Loucy (cell line): ENCODE results near the gene HPSE.

Source experiments
- EZH2phosphoT487 ChIP-seq: fragments of 200-600 bp; IDR thresholded peaks from 2 replicates; pipeline ENCODE4 v1.6.1; 2018; ENCODE audit warnings: antibody characterized with exemption, mild to moderate bottlenecking, moderate library complexity, borderline replicate concordance
- TF ChIP-seq, protein P1 (sequence below): fragments of 200-600 bp; sonication (generic); conservative IDR thresholded peaks from 2 replicates; pipeline ENCODE4 v1.5.1; 2014; ENCODE audit warnings: mild to moderate bottlenecking, antibody characterized with exemption, low read length

DNA sequence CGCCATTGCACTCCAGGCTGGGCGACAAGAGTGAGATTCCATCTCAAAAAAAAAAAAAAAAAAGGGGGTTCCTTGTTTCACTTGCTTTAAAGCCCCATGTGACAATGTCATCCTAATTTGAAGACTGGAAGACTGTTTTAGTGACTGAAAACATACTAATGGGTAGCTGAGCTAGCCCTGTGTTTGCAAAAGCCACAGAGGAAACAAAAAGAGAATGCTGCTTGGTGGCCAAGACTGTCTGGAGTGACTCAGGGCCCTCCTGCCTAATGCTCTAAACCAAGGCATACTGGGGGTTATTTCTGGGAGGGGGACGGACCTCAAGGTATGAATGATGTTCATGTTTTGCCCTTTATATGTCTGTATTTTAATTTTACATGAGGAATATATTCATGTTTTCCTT lies 16.0 kb downstream of the HPSE start:
- TF ChIP-seq, protein P1, sequence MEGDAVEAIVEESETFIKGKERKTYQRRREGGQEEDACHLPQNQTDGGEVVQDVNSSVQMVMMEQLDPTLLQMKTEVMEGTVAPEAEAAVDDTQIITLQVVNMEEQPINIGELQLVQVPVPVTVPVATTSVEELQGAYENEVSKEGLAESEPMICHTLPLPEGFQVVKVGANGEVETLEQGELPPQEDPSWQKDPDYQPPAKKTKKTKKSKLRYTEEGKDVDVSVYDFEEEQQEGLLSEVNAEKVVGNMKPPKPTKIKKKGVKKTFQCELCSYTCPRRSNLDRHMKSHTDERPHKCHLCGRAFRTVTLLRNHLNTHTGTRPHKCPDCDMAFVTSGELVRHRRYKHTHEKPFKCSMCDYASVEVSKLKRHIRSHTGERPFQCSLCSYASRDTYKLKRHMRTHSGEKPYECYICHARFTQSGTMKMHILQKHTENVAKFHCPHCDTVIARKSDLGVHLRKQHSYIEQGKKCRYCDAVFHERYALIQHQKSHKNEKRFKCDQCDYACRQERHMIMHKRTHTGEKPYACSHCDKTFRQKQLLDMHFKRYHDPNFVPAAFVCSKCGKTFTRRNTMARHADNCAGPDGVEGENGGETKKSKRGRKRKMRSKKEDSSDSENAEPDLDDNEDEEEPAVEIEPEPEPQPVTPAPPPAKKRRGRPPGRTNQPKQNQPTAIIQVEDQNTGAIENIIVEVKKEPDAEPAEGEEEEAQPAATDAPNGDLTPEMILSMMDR: no peak
- no peak for TF ChIP-seq EZH2phosphoT487
